ENCODE measurements around the gene GREB1L. TPM values are rescaled to one million over a fixed set of nuclear protein-coding genes. Genes with fewer than 3 reads are reported as not detected.

GREB1L gene
- polyA plus RNA-seq, 1 donor from 2014 or later: 23.3 TPM

DNA sequence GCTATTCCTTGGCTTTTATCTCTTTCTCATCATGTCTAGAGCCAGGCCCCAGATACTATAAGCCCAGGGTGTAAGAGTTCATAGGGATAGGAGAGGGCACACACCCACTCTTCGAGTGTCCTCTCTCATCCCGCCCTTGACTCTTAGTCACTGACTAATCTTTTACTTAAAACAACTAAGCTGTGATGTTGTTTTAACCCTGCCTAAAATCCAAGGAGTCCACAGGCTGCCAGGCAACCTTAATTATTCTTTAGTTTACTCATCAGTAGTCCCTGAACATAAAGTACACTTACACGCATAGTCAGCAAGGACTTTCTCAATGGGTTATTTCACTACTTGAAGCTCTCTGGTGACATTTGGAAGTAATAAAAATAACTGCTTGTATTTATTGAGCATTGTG is 28.4 kb downstream of the GREB1L start:
- no peaks in the 10 kb centered on the region for H4K20me1 ChIP-seq (ENCODE audit: insufficient read depth)
- H3K9ac ChIP-seq (ENCODE audit: low read length): no peak overlapping the region
- H3K27ac ChIP-seq (ENCODE audit: low read length): no peak overlapping the region
- no peak overlapping the region for H3K4me3 ChIP-seq (ENCODE audit: low read length)
- no peaks in the 10 kb centered on the region for H3F3A ChIP-seq (ENCODE audit: insufficient read depth, low read length, poor library complexity, severe bottlenecking)
- H3K36me3 ChIP-seq (ENCODE audit: insufficient read depth, low read length): no peaks in the 10 kb centered on the region
- H3K27me3 ChIP-seq (ENCODE audit: insufficient read depth, low read depth, low read length): no peaks in the 10 kb centered on the region
- TF ChIP-seq RAD21 (conservative IDR thresholded peaks at IDR 0.05) (no peak), SMC3 (conservative IDR thresholded peaks at IDR 0.05; ENCODE audit: poor library complexity) (no peak), POLR2AphosphoS5 (IDR thresholded peaks at IDR 0.05) (no peak), EZH2 (IDR thresholded peaks at IDR 0.05; ENCODE audit: borderline replicate concordance, insufficient read depth, low read length, poor library complexity, severe bottlenecking) (no peak), MXI1 (conservative IDR thresholded peaks at IDR 0.05; ENCODE audit: poor library complexity, severe bottlenecking) (no peak), TAF1 (IDR thresholded peaks at IDR 0.05; ENCODE audit: low read depth) (no peak), EP300 (conservative IDR thresholded peaks at IDR 0.05; ENCODE audit: poor library complexity, severe bottlenecking) (no peak)
- TF ChIP-seq, protein P1, sequence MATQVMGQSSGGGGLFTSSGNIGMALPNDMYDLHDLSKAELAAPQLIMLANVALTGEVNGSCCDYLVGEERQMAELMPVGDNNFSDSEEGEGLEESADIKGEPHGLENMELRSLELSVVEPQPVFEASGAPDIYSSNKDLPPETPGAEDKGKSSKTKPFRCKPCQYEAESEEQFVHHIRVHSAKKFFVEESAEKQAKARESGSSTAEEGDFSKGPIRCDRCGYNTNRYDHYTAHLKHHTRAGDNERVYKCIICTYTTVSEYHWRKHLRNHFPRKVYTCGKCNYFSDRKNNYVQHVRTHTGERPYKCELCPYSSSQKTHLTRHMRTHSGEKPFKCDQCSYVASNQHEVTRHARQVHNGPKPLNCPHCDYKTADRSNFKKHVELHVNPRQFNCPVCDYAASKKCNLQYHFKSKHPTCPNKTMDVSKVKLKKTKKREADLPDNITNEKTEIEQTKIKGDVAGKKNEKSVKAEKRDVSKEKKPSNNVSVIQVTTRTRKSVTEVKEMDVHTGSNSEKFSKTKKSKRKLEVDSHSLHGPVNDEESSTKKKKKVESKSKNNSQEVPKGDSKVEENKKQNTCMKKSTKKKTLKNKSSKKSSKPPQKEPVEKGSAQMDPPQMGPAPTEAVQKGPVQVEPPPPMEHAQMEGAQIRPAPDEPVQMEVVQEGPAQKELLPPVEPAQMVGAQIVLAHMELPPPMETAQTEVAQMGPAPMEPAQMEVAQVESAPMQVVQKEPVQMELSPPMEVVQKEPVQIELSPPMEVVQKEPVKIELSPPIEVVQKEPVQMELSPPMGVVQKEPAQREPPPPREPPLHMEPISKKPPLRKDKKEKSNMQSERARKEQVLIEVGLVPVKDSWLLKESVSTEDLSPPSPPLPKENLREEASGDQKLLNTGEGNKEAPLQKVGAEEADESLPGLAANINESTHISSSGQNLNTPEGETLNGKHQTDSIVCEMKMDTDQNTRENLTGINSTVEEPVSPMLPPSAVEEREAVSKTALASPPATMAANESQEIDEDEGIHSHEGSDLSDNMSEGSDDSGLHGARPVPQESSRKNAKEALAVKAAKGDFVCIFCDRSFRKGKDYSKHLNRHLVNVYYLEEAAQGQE (IDR thresholded peaks at IDR 0.05; ENCODE audit: borderline replicate concordance): no peak
- TF ChIP-seq, protein P2, sequence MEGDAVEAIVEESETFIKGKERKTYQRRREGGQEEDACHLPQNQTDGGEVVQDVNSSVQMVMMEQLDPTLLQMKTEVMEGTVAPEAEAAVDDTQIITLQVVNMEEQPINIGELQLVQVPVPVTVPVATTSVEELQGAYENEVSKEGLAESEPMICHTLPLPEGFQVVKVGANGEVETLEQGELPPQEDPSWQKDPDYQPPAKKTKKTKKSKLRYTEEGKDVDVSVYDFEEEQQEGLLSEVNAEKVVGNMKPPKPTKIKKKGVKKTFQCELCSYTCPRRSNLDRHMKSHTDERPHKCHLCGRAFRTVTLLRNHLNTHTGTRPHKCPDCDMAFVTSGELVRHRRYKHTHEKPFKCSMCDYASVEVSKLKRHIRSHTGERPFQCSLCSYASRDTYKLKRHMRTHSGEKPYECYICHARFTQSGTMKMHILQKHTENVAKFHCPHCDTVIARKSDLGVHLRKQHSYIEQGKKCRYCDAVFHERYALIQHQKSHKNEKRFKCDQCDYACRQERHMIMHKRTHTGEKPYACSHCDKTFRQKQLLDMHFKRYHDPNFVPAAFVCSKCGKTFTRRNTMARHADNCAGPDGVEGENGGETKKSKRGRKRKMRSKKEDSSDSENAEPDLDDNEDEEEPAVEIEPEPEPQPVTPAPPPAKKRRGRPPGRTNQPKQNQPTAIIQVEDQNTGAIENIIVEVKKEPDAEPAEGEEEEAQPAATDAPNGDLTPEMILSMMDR (IDR thresholded peaks at IDR 0.05; ENCODE audit: poor library complexity, severe bottlenecking): no peak
- no peaks in the 10 kb centered on the region for H3K9me3 ChIP-seq (ENCODE audit: low read length)
- no peak overlapping the region for H3K4me2 ChIP-seq (ENCODE audit: low read length)
- peaks cover 6% of the 10 kb centered on the region for H3K79me2 ChIP-seq (replicated peaks; ENCODE audit: insufficient read depth, low read length)
- H2AFZ ChIP-seq (ENCODE audit: low read depth, low read length): no peak overlapping the region
- no peaks in the 10 kb centered on the region for H3K9me2 ChIP-seq (ENCODE audit: insufficient read depth, low read length)

DNA sequence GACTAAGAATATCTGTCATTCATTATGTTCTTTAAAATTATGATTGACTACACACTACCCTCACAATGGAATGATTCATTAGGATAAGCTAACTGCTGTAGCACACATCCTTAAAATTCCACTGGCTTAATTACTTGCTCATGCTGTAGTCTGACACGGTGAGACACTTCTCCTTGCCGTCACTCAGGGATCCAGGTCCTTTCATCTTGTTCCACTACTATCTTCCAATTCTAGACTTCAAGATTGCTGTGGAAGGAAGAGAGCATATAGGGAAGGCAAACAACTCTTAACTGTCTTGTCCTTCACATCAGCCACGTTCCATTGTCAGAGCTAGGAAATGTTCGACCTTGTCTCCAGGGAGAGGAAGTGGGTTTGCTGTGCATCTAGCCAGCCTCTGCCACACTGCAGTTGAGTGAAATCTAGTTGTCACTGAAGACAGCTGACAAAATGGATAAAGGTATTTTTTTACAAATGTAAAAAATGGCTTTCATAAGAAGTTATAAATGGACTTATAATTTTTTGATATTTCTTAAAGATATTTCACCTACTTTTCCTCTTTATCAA is 30.1 kb downstream of the GREB1L start:
- H3K36me3 ChIP-seq (ENCODE audit: insufficient read depth, low read length): no peaks in the 10 kb centered on the region
- H3K79me2 ChIP-seq (replicated peaks; ENCODE audit: insufficient read depth, low read length): peaks cover 6% of the 10 kb centered on the region
- TF ChIP-seq RAD21 (conservative IDR thresholded peaks at IDR 0.05) (no peak), EP300 (conservative IDR thresholded peaks at IDR 0.05; ENCODE audit: poor library complexity, severe bottlenecking) (peak; percentile 69), POLR2AphosphoS5 (IDR thresholded peaks at IDR 0.05) (peak; percentile 60)
- TF ChIP-seq, protein P1 (IDR thresholded peaks at IDR 0.05; ENCODE audit: borderline replicate concordance): peak; percentile 56
- H3K9ac ChIP-seq (ENCODE audit: low read length): no peak overlapping the region
- no peaks in the 10 kb centered on the region for H3K9me2 ChIP-seq (ENCODE audit: insufficient read depth, low read length)
- H4K20me1 ChIP-seq (ENCODE audit: insufficient read depth): no peaks in the 10 kb centered on the region
- H3F3A ChIP-seq (ENCODE audit: insufficient read depth, low read length, poor library complexity, severe bottlenecking): no peaks in the 10 kb centered on the region
- no peaks in the 10 kb centered on the region for H3K9me3 ChIP-seq (ENCODE audit: low read length)
- no peak overlapping the region for H3K4me2 ChIP-seq (ENCODE audit: low read length)
- peak overlapping the region; percentile 43 for H3K4me3 ChIP-seq (ENCODE audit: low read length)
- no peaks in the 10 kb centered on the region for H3K27me3 ChIP-seq (ENCODE audit: insufficient read depth, low read depth, low read length)
- H3K27ac ChIP-seq (ENCODE audit: low read length): peak overlapping the region; percentile 49
- H2AFZ ChIP-seq (ENCODE audit: low read depth, low read length): no peak overlapping the region
